ENCODE data around the gene PELI1.

Gene PELI1

GRCh38 chr2:64137567-64137966, 6.7 kb downstream of the PELI1 start:
- DNase-seq (ENCODE audit: extremely low spot score), result no peak

GRCh38 chr2:64135421-64135820, 8.8 kb downstream of the PELI1 start:
- DNase-seq (ENCODE audit: extremely low spot score), result no peak
- CTCF ChIA-PET, result interaction anchor here (0.7 to 4.6 kb wide), 4 partner anchors 11 to 195 kb away, joined by 3 to 28 read pairs (median 6); no protein-coding TSS in a partner anchor
- POLR2A ChIA-PET, result no interaction called here
- no peak for TF ChIP-seq CTCF (IDR thresholded peaks at IDR 0.05; ENCODE audit: control extremely low read depth, extremely low read depth, low read depth, missing control alignments)

More at GRCh38 chr2:64137567-64137966, 6.7 kb downstream of the PELI1 start:
- no peak for TF ChIP-seq CTCF (IDR thresholded peaks at IDR 0.05; ENCODE audit: control extremely low read depth, extremely low read depth, low read depth, missing control alignments)
- POLR2A ChIA-PET, result interaction anchor here (0.6 kb wide), 1 partner anchor 82 kb away, joined by 3 read pairs; no protein-coding TSS in a partner anchor
- CTCF ChIA-PET, result interaction anchor here (1.2 kb wide), 1 partner anchor 11 kb away, joined by 3 read pairs; no protein-coding TSS in a partner anchor

- DNase-seq (ENCODE audit: extremely low spot score), result no peak
- ChIA-PET POLR2A (no interaction called here), CTCF (interaction anchor here (1.4 to 4.6 kb wide), 3 partner anchors 11 to 196 kb away, joined by 4 to 28 read pairs (median 7); no protein-coding TSS in a partner anchor)
- TF ChIP-seq CTCF (IDR thresholded peaks at IDR 0.05; ENCODE audit: control extremely low read depth, extremely low read depth, low read depth, missing control alignments), result no peak
Measured at GRCh38 chr2:64134813-64135212, 9.4 kb downstream of the PELI1 start.

DNA sequence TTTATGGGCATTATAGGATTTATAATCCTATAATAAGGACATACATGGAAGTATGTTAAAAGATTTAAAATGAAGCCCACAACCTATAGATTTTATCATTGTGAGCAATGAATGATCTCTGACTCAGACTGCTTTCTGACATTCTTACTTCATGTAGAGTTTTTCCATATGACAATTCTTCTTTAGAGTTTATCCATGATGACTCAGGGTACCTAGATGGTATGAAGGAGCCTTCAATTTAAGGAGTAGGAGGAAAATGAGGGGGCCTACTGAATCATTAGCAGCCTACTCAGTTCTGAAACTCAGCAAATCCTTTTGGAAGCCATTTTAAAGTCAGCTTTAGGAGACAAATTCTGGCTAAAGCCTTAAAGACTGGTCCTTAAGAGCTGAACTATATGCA, 10.4 kb downstream of the PELI1 start:
- TF ChIP-seq CTCF (IDR thresholded peaks at IDR 0.05; ENCODE audit: control extremely low read depth, extremely low read depth, low read depth, missing control alignments), result no peak
- CTCF ChIA-PET, result interaction anchor here (1.0 to 4.6 kb wide), 5 partner anchors 10 to 354 kb away, joined by 3 to 28 read pairs (median 7); no protein-coding TSS in a partner anchor
- DNase-seq (ENCODE audit: extremely low spot score), result no peak
- POLR2A ChIA-PET, result interaction anchor here (1.1 kb wide), 1 partner anchor 81 kb away, joined by 3 read pairs; no protein-coding TSS in a partner anchor

GRCh38 chr2:64133354-64133753, 10.9 kb downstream of the PELI1 start:
- DNase-seq (ENCODE audit: extremely low spot score), result no peak
- CTCF ChIA-PET, result interaction anchor here (1.0 to 4.6 kb wide), 5 partner anchors 9 to 355 kb away, joined by 3 to 28 read pairs (median 5); no protein-coding TSS in a partner anchor
- POLR2A ChIA-PET, result interaction anchor here (0.7 to 1.1 kb wide), 2 partner anchors 12 to 82 kb away, joined by 3 read pairs; no protein-coding TSS in a partner anchor
- no peak for TF ChIP-seq CTCF (IDR thresholded peaks at IDR 0.05; ENCODE audit: control extremely low read depth, extremely low read depth, low read depth, missing control alignments)

GRCh38 chr2:64130333-64130732, 13.9 kb downstream of the PELI1 start:
- ChIA-PET CTCF (interaction anchor here (1.3 to 1.8 kb wide), 4 partner anchors 11 to 80 kb away, joined by 3 to 4 read pairs (median 4); no protein-coding TSS in a partner anchor), POLR2A (no interaction called here)
- TF ChIP-seq CTCF (IDR thresholded peaks at IDR 0.05; ENCODE audit: control extremely low read depth, extremely low read depth, low read depth, missing control alignments), result no peak
- no peak for DNase-seq (ENCODE audit: extremely low spot score)

Measured in GM10248 (cell line).